Activated naive CD8-positive, alpha-beta T cell (primary cell): Measurements from ENCODE around the gene PLXNA2.

Experiments used
- H3K27ac Mint-ChIP-seq: one replicate; pipeline ENCODE4 v1.8.0; 2021; ENCODE audit warnings: mixed read lengths
- H3K27me3 Mint-ChIP-seq: one replicate; pipeline ENCODE4 v1.8.0; 2021; ENCODE audit warnings: mixed read lengths
- H3K36me3 Mint-ChIP-seq: one replicate; pipeline ENCODE4 v1.8.0; 2021; ENCODE audit warnings: mixed read lengths
- H3K4me1 Mint-ChIP-seq: one replicate; pipeline ENCODE4 v1.8.0; 2021; ENCODE audit warnings: low read depth, mixed read lengths
- H3K4me3 Mint-ChIP-seq: one replicate; pipeline ENCODE4 v1.8.0; 2021; ENCODE audit warnings: mild to moderate bottlenecking, mixed read lengths
- H3K9me3 Mint-ChIP-seq: one replicate; pipeline ENCODE4 v1.8.0; 2021; ENCODE audit warnings: low read depth, mixed read lengths

PLXNA2 gene

DNA sequence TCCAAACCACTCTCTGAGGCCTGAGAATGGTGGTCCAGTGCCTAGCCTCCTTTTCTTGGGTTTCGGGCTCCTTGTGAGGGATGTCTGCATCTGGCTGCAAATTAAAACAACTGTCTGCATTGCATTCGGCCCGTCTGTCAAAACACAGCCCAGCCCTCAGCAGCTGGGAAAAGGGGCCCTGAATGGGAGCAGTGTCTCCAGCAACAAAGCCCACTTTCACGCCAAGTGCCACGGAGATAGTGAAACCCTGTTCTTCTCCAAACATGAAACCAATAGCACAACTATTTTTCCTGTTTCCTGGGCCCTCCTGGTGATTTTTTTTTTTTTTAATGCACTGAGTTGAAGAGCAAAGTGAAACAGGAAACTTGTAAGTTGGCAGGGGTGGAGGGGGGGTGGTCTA is 138.4 kb downstream of the PLXNA2 start:
- H3K4me3 Mint-ChIP-seq = no peak overlapping the region
- no peaks in the 10 kb centered on the region for H3K9me3 Mint-ChIP-seq
- H3K36me3 Mint-ChIP-seq = no peaks in the 10 kb centered on the region
- no peak overlapping the region for H3K27ac Mint-ChIP-seq
- no peaks in the 10 kb centered on the region for H3K27me3 Mint-ChIP-seq
- H3K4me1 Mint-ChIP-seq = no peaks in the 10 kb centered on the region

DNA sequence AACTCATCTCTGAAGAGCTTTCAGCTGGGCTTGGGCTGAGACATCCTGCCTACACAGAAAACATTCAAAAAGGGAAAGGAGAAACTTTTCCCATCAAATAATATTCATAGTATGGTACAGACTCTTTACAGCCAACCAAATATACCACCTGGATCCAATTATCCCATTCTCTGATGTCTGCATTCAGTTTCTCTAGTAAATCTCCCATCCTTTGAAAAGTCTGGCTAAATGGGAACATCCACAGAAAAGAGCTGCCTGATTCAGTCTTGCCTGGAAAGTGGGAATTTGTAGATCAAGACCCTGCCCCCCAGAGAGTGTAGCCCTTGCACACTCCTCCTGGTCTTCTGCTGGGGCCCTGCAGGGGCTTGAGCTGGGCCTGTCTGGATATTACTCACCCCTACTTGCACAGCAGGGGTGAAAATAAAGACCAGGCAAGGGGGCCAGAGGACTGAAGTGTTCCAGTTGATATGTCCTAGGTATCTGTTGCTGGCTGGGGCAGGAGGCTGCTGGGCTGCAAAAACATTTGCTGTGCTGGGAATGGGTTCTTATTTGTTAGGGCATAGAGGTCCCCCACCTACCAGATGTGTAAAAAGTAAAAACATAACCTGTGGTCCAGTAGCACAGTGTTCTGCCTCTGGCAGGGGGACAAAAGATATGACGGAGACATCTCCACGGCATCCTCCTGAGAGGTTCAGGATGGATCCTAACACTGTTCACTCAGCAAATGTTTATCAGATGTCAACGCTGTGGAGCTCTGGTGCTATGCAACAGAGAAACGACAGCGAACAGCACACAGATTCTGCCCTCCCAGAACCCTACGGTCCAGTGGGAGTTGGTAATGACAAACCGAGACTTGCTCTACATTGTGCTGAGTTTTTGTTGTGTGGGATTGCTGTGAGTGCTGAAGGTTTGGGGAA is 140.3 kb downstream of the PLXNA2 start:
- Mint-ChIP-seq H3K27ac (no peak overlapping the region), H3K9me3 (no peaks in the 10 kb centered on the region), H3K4me1 (no peaks in the 10 kb centered on the region), H3K36me3 (no peaks in the 10 kb centered on the region), H3K27me3 (no peaks in the 10 kb centered on the region), H3K4me3 (no peak overlapping the region)

DNA sequence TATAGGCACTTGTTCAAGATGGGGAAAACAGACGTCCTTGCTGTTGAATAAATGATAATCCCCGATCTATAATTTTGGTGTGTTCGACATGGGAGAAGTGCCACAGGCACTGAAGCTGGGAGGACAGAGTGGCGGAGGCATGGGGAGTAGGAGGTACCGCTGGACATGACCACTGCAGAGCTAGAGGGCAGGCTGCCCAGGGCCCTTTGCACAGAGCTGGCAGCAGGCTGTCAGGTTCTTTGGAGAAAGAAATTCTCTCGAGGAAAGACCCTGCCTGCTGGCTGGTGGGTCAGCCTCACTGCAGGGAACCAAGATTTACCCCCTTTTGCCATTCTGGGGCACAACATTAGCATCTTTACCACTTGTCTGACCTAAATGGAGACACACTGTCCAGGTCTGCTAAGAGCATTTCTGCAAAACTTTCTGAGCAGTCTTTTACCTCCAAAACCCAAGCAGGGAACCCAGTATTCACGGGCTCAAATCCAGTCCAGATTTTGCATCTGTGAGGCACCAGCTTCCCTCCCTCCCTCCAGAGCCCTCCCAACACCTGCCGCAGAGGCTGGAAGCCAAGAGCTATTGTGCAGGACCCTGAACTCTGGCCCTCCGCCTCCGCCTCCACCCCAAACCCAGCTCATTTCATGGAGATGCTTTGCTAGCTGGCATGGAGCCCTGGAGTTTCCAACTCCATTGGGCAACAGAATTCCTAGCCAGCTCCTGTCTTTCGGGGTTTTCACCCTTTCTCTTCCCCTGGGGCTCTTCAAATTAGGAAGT is 142.3 kb downstream of the PLXNA2 start:
- no peaks in the 10 kb centered on the region for H3K27me3 Mint-ChIP-seq
- H3K27ac Mint-ChIP-seq = no peak overlapping the region
- H3K9me3 Mint-ChIP-seq = no peaks in the 10 kb centered on the region
- H3K36me3 Mint-ChIP-seq = no peaks in the 10 kb centered on the region
- no peak overlapping the region for H3K4me3 Mint-ChIP-seq
- H3K4me1 Mint-ChIP-seq = no peaks in the 10 kb centered on the region

DNA sequence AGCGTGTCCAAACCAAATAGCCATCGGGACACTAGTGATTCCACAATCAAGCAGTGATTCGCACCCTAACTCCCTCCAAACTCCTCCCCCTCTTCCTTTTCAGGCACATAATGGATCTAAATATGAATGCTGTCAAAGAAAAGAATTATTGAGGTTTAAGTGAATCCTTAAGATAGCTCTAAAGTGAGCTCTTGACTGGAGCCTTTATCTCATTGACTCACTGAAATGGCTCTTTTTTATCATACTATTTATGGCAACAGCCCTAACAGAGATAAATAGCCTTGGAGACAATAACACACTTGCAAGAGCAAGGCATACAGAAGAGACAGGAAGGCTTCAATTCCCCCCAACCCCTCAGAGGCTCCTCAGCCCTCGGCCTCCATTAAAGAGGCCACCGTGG is 143.3 kb downstream of the PLXNA2 start:
- Mint-ChIP-seq H3K9me3 (no peaks in the 10 kb centered on the region), H3K4me1 (no peaks in the 10 kb centered on the region), H3K36me3 (no peaks in the 10 kb centered on the region), H3K27me3 (no peaks in the 10 kb centered on the region), H3K4me3 (no peak overlapping the region), H3K27ac (no peak overlapping the region)

DNA sequence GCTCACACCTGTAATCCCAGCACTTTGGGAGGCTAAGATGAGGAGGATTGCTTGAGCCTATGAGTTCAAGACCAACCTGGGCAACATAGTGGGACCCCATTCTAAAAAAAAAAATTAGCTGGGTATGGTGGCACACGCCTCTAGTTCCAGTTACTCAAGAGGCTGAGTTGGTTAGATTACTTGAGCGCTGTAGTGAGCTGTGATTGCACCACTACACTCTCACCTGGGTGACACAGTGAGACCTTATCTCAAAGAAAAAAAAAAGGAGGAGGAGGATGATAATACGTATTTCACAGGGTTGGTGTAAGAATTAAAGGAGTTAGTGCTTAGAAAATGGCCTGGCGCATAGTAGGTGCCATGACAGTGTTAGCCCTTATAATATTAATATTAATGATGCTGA is 144.1 kb downstream of the PLXNA2 start:
- Mint-ChIP-seq H3K4me3 (no peak overlapping the region), H3K27ac (no peak overlapping the region), H3K27me3 (no peaks in the 10 kb centered on the region), H3K4me1 (no peaks in the 10 kb centered on the region), H3K36me3 (no peaks in the 10 kb centered on the region), H3K9me3 (no peaks in the 10 kb centered on the region)

DNA sequence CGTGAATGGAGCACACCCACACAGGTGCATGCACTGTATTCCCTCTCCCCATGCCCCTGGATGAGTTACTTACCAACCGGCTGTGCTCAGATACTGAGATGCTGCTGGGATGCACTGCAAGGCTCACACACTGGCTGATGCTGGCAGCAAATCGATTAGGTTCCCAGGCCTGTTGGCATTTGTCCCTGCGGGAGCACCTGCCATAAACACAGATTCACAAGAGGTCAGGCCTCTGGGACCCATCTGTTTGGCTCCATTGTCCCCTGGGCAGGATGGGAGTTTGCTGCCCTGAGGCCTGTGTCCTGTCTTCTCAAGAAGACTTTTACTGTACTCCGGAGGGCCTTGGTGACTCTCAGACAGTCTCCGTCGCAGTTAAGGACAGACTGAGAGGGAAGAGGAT is 145.4 kb downstream of the PLXNA2 start:
- Mint-ChIP-seq H3K36me3 (no peaks in the 10 kb centered on the region), H3K27ac (no peak overlapping the region), H3K4me3 (no peak overlapping the region), H3K4me1 (no peaks in the 10 kb centered on the region), H3K27me3 (no peaks in the 10 kb centered on the region), H3K9me3 (no peaks in the 10 kb centered on the region)

DNA sequence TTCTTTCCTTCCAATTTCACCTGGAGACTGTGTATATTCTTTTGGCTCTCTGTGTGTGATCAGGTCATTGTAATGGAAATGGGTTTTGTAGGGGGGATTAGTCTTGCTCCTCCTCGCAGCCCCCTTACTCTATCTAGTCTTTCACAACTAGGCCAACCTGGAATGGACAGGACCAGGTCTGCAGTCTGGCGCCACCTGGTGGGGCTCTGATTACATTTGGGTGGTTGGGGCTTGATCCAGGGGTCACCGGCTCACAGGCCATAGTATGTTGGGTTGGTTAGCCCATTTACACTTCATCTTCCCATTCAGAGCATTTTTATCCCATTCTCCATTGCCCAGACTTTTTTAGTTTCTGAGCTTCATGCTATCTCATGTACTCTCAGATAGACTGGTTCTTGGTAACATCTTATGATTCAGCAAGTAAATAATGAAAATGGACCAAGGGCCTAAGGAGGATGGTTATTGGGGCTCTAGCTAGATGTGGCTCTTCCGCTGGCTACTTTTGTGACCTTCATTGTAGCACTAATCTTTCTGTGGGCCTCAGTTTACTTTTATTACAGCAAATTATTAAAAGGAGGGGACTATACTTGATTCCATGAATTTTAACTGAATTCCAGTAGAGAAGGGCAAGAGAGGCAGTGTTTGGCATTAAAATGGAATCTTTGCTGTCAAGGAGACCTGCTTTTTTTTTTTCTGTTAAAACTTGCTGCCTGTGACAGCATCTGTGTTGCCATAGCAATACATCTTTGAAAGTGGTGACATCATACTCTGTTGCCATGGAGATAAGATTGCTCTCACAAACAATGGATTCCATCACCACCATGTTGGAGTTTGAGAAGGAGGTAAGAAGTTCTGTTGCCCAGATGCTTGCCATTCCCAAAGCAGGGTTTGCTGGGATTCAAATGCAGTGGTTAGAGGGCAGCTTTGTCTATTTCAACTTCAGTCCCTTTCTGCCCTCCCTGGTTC is 150.1 kb downstream of the PLXNA2 start:
- H3K36me3 Mint-ChIP-seq = no peaks in the 10 kb centered on the region
- no peaks in the 10 kb centered on the region for H3K9me3 Mint-ChIP-seq
- H3K27ac Mint-ChIP-seq = no peak overlapping the region
- no peaks in the 10 kb centered on the region for H3K4me1 Mint-ChIP-seq
- no peak overlapping the region for H3K4me3 Mint-ChIP-seq
- H3K27me3 Mint-ChIP-seq = no peaks in the 10 kb centered on the region

DNA sequence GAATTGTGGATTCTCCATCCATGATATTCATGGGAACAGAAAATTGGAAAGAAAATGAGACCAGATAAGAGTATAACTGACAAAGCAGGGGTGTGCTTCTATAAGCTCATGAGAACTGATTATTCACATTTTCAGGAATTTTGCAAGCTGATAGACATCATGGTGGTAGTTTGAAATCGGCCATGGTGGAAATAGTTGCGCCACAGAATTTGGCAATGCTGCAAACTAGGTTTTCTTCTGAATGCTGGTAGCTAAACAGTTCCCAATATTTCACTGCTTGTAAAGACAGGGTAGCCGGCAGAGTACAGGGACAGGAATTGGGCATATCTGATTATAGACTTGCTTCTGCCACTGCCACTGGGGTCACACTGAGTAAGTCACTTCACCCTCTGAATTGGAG is 151.1 kb downstream of the PLXNA2 start:
- no peaks in the 10 kb centered on the region for H3K4me1 Mint-ChIP-seq
- H3K27ac Mint-ChIP-seq = no peak overlapping the region

DNA sequence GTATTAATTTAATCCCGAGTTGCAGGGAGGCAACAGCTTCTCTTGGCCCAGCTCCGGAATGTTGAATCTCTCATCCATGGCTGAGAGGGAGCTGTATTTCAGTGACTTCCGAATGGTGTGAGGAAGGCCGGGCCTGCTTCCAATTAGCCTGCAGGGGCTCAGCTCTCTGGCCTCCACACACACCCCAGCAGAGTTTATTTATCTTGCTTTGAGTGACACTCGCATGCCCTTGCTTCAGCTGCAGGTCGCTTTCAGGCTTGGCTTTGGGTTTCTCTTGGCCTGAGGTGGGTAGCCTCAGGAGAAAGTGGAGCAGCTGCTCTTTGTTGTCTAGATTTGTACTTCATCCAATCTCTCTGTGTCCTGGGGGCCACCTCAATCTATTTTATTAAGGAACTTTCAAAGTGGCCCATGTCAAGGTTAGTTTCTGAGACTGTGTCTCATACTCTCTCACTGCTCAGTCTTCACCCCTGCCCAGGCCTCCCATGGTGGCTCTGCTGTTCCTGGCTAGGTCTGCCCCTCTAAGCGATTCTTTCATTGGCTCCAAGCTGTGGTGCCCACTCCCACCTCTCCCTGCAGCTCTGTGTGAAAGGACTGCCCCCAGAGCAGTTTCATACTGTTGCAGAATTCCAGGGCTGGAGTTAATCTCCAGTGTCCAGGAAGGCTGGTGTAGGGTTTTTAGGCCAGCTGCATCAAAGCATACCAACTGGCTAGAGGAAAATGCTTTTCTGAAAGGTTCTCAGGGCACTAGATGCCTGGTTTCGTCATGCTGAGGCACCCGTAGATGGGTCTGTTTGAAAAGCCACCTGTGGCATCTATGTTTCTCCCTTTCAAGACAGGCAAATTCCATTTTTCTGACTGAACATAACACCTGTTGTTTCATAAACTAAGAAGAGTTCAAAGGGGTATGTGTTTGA is 153.5 kb downstream of the PLXNA2 start:
- Mint-ChIP-seq H3K36me3 (no peaks in the 10 kb centered on the region), H3K27me3 (no peaks in the 10 kb centered on the region), H3K4me3 (no peak overlapping the region), H3K27ac (no peak overlapping the region), H3K4me1 (peaks cover 20% of the 10 kb centered on the region), H3K9me3 (no peaks in the 10 kb centered on the region)

More for the DNA sequence above, 151.1 kb downstream of the PLXNA2 start:
- H3K36me3 Mint-ChIP-seq = no peaks in the 10 kb centered on the region
- no peaks in the 10 kb centered on the region for H3K27me3 Mint-ChIP-seq
- no peaks in the 10 kb centered on the region for H3K9me3 Mint-ChIP-seq
- no peak overlapping the region for H3K4me3 Mint-ChIP-seq

DNA sequence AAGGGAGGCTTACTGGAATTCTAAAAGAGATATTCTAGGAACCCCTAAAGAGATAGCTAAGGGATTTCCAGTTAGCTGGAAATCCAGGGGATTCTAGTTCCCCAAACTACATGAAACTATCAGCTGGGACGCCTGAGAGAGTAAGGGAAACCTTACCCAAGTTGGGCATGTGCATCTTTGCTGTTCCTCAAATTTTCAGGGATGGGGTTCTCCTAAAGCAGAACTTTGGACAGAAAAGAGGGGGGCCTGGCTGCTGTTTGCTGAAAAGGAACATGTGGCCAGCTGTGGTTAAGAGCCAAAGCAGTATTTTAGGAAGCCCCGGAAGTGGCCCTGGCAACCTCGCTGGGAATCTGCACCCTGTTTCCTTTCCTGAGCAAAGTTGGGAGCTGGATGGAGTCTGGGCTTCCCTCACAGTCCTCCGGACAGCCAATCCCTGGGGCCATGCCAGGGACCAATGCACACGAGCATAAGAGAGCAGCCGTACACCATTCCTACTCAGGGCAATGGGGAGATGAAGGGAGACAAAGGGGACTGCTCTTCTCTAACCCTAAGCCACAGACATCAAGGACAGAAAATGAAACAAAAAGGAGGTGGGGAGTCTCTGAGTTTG is 154.3 kb downstream of the PLXNA2 start:
- no peak overlapping the region for H3K4me3 Mint-ChIP-seq
- H3K9me3 Mint-ChIP-seq = no peaks in the 10 kb centered on the region
- no peaks in the 10 kb centered on the region for H3K36me3 Mint-ChIP-seq
- no peak overlapping the region for H3K27ac Mint-ChIP-seq
- H3K27me3 Mint-ChIP-seq = no peaks in the 10 kb centered on the region
- H3K4me1 Mint-ChIP-seq = peaks cover 21% of the 10 kb centered on the region

DNA sequence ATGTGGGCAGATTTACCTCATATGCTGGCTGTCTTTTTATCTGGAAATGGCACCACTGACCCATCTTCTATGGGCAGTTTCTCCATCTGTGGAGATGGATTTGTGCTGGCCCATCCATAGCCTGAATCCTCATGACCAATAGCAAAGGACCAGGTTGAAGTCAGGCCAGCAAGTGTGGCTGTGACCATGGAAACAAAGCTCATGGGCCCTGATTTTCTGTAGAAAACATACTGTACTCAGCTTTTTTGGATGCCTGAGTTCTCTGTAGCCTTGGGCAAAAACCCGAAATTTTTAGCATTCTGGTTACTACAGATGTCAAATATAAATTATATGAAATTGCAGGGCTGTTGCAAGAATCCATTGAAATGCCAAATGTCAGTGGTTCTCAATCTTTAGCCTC is 155.0 kb downstream of the PLXNA2 start:
- H3K27ac Mint-ChIP-seq = no peak overlapping the region
- no peaks in the 10 kb centered on the region for H3K9me3 Mint-ChIP-seq
- no peak overlapping the region for H3K4me3 Mint-ChIP-seq
- no peaks in the 10 kb centered on the region for H3K36me3 Mint-ChIP-seq
- H3K27me3 Mint-ChIP-seq = no peaks in the 10 kb centered on the region
- H3K4me1 Mint-ChIP-seq = peaks cover 21% of the 10 kb centered on the region

DNA sequence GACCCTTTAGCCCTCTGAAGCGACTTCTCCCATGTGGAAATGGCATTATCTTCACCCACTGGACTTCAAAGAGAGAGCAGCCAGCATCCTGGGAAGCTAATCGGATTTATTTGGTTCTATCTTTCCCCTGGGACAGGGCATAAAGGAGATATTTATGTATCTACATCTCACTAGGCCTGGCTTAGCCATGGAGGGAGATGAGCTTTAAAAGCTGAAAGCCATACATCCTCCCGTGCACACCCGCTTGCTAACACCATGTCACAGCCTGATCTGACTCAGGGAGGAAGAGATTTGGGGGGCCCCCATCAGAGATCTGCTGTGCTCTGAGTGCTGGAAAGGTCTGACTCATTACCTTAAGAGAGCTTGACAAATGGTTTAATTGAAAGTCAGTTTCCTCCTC is 155.9 kb downstream of the PLXNA2 start:
- H3K27me3 Mint-ChIP-seq = no peaks in the 10 kb centered on the region
- no peaks in the 10 kb centered on the region for H3K36me3 Mint-ChIP-seq
- H3K9me3 Mint-ChIP-seq = no peaks in the 10 kb centered on the region
- no peak overlapping the region for H3K4me3 Mint-ChIP-seq
- peaks cover 21% of the 10 kb centered on the region for H3K4me1 Mint-ChIP-seq
- H3K27ac Mint-ChIP-seq = no peak overlapping the region

DNA sequence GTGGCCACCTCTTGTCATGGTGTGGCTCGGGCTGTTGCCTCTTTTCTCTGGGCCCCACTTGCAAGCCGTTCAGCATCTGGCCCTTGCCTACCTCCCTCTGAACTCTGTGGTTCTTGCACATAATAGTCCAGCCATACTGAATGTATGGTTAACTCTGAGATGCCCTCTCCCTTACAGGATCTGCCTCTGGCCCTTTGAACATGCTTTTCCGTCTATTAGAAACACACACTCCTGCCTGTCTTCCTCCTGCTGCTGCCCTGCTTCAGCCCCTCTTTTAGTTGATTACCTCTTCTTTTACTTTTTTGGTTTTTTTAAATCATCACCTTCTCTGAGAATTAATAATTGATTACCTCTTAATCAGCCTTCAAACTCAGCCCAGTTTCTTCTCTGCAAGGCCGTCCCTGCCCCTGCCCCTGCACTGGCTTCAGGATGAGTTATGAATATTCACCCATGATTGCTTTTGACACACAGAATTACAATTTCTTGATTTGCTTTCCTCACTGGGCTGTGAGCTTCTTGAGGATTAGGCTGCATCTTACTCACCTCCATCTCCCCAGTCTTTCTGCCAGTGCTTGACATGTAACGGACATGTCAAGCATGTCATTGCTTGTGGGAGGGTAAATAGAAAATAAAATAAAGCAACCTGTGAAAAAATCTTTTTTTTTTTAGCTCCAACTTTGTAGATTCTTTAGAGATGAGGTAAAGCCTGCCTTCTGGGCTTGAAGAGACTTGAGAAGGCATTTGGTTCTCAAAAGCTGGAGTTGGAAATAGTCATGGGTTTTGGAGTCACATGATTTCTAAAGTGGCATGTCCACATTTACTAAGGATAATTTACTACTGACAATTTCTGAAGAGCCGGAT is 158.3 kb downstream of the PLXNA2 start:
- Mint-ChIP-seq H3K4me3 (peak overlapping the region; percentile 75), H3K27ac (peak overlapping the region; percentile 85), H3K27me3 (no peaks in the 10 kb centered on the region), H3K4me1 (peaks cover 21% of the 10 kb centered on the region), H3K9me3 (no peaks in the 10 kb centered on the region), H3K36me3 (no peaks in the 10 kb centered on the region)
